ENCODE measurements around the gene LARP1. TPM values are rescaled to one million over a fixed set of nuclear protein-coding genes. Genes with fewer than 3 reads are reported as not detected.

LARP1 gene
- total RNA-seq, 1 donor from 2014 or later = 30.4 TPM

DNA sequence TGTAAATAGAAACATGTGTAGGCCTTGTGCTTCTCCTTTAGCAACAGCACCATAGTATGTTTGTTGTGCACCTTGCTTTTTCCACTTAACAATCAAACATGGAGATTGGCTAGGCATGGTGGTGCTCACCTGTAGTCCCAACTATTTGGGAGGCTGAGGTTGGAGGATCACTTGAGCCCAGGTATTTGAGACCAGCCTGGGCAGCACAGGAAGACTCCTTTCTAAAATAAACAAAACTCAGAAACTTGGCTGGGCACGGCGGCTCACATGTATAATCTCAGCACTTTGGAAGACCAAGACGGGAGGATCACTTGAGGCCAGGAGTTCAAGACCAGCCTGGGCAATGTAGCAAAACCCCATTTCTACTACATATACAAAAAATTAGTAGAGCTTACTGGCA lies 96.2 kb downstream of the LARP1 start:
- no peak for DNase-seq (ENCODE audit: low read depth in 2 of 2)

GRCh38 chr5:154857530-154858296 lies 102.5 kb downstream of the LARP1 start:
- peak; percentile 91 to 97 for DNase-seq (ENCODE audit: low read depth in 2 of 2)

DNA sequence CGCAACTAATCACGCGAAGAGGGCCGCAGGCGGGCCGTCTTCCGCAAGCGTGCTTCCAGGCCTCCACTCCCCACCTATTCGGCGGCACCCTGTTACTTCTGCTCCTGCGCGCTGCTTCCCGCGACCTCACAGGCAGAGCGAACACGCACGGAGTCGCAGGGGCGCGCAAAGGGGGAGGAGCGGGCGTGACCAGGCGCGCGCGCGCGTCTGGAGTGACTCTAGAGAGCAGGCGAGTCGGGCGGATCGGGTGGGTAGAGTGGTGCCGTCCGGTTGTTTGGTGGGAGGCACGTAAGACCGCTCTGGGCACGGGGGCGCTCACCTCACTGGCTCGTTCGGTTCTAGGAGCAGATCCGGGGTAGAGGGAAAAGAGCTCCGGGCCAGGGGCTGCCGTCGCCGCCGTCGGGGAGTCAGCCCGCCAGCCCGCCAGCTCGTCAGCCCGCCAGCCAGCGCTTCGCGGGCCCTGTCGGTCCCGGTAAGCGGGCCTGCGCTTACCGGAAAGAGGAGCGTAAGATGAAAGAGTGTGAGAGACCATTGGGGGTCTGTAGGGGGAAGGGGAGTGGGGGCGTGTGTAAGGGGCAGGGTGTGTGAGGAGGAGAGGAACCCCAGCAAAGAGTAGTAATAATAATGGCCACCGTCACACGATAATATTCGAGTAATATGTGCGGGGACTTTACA lies 103.3 kb downstream of the LARP1 start, which contains the start of gene CNOT8:
CNOT8 (plus strand) TSS at position 331 of the 675 bp plus-strand sequence. CDS start 4,652 bp downstream, outside the sequence.
- peak; percentile 97 to 99 for DNase-seq (ENCODE audit: low read depth in 2 of 2)

- peak in 1 of 2 donors; percentile 19 for DNase-seq (ENCODE audit: low read depth in 2 of 2)
These were observed 104.0 kb downstream of the LARP1 start for GRCh38 chr5:154858972-154859871.

- peak in 1 of 2 donors; percentile 26 for DNase-seq (ENCODE audit: low read depth in 2 of 2)
These were observed 104.9 kb downstream of the LARP1 start for GRCh38 chr5:154860123-154860522.

- no peak for DNase-seq (ENCODE audit: low read depth in 2 of 2)
These were observed 105.6 kb downstream of the LARP1 start for GRCh38 chr5:154860765-154861164.

DNA sequence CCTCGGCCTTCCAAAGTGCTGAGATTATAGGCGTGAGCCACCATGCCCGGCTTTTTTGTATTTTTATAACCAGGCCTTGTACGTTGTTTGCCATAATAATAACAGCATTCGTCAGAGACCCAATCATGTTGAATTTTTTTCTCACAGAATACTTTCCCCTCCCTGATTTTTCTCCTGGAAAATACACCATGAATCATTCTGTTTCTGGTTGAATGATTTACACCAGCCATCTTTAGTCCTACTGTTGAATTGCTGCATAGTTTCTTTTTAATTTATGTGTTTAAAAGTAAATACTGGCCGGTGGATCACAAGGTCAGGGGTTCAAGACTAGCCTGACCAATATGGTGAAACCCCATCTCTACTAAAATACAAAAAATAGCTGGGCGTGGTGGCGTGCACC lies 106.8 kb downstream of the LARP1 start:
- no peak for DNase-seq (ENCODE audit: low read depth in 2 of 2)

- no peak for DNase-seq (ENCODE audit: low read depth in 2 of 2)
These were observed 107.6 kb downstream of the LARP1 start for GRCh38 chr5:154862766-154863165.

GRCh38 chr5:154863291-154864080 lies 108.3 kb downstream of the LARP1 start:
- DNase-seq (ENCODE audit: low read depth in 2 of 2) = no peak

GRCh38 chr5:154865466-154866184 lies 110.4 kb downstream of the LARP1 start:
- no peak for DNase-seq (ENCODE audit: low read depth in 2 of 2)

- no peak for DNase-seq (ENCODE audit: low read depth in 2 of 2)
These were observed 111.7 kb downstream of the LARP1 start for GRCh38 chr5:154866841-154867240.

Other genes with a start within 250 kb of the LARP1 start
- 5.0 and 14.4 TPM in 2 replicates for gene FAXDC2, start 95.2 kb downstream of the LARP1 start, total RNA-seq
- 79.1 and 86.7 TPM in 2 replicates for gene CNOT8, start 103.2 kb downstream of the LARP1 start, total RNA-seq
- 12.2 and 15.6 TPM in 2 replicates for gene GEMIN5, start 182.8 kb downstream of the LARP1 start, total RNA-seq
- gene MRPL22, start 185.7 kb downstream of the LARP1 start, total RNA-seq = 18.2 and 23.7 TPM in 2 replicates

All from dermis microvascular lymphatic vessel endothelial cell (primary cell).